ENCODE results near the gene FOXN3.

The FOXN3 gene

GRCh38 chr14:89455412-89455811, 38.4 kb upstream of the FOXN3 start:
- DNase-seq (ENCODE audit: low read depth) = no peak
- no peak overlapping the region for H3K4me3 ChIP-seq (ENCODE audit: low read length)
- TF ChIP-seq CTCF (IDR thresholded peaks at IDR 0.05; ENCODE audit: insufficient read depth, low read depth, low read length, missing control alignments) = no peak

GRCh38 chr14:89454996-89455395, 38.0 kb upstream of the FOXN3 start:
- no peak overlapping the region for H3K4me3 ChIP-seq (ENCODE audit: low read length)
- no peak for DNase-seq (ENCODE audit: low read depth)
- TF ChIP-seq CTCF (IDR thresholded peaks at IDR 0.05; ENCODE audit: insufficient read depth, low read depth, low read length, missing control alignments) = no peak

GRCh38 chr14:89452281-89452680, 35.2 kb upstream of the FOXN3 start:
- no peak for DNase-seq (ENCODE audit: low read depth)
- no peak overlapping the region for H3K4me3 ChIP-seq (ENCODE audit: low read length)
- TF ChIP-seq CTCF (IDR thresholded peaks at IDR 0.05; ENCODE audit: insufficient read depth, low read depth, low read length, missing control alignments) = no peak

GRCh38 chr14:89451229-89451628, 34.2 kb upstream of the FOXN3 start:
- no peak for DNase-seq (ENCODE audit: low read depth)
- TF ChIP-seq CTCF (IDR thresholded peaks at IDR 0.05; ENCODE audit: insufficient read depth, low read depth, low read length, missing control alignments) = no peak
- no peak overlapping the region for H3K4me3 ChIP-seq (ENCODE audit: low read length)

- DNase-seq (ENCODE audit: low read depth) = no peak
- no peak overlapping the region for H3K4me3 ChIP-seq (ENCODE audit: low read length)
- no peak for TF ChIP-seq CTCF (IDR thresholded peaks at IDR 0.05; ENCODE audit: insufficient read depth, low read depth, low read length, missing control alignments)
These were observed 30.3 kb upstream of the FOXN3 start for GRCh38 chr14:89447182-89447944.

GRCh38 chr14:89445273-89445973, 28.4 kb upstream of the FOXN3 start:
- no peak for DNase-seq (ENCODE audit: low read depth)
- no peak for TF ChIP-seq CTCF (IDR thresholded peaks at IDR 0.05; ENCODE audit: insufficient read depth, low read depth, low read length, missing control alignments)

More at GRCh38 chr14:89445273-89445973, 28.4 kb upstream of the FOXN3 start:
- H3K4me3 ChIP-seq (ENCODE audit: low read length) = no peak overlapping the region
